Lower leg skin (tissue), 3 donors: ENCODE measurements around the gene ISM2.

Experiments
- CTCF ChIP-seq, 3 donors: fragments of 450-650 bp; IDR thresholded peaks; one replicate each; pipeline ENCODE4 v1.5.1; 2016; ENCODE audit warnings: antibody characterized with exemption in 3 of 3, mild to moderate bottlenecking in 3 of 3, moderate library complexity in 2 of 3
- POLR2A ChIP-seq, 2 donors: fragments of 450-650 bp; IDR thresholded peaks; one replicate each; pipeline ENCODE4 v1.6.1; 2016 to 2017; ENCODE audit warnings: antibody characterized with exemption in 2 of 2, mild to moderate bottlenecking in 1 of 2, moderate library complexity in 1 of 2

GRCh38 chr14:77498120-77498979, at the start of gene ISM2:
- TF ChIP-seq CTCF (IDR thresholded peaks at IDR 0.05): no peak
- no peak for TF ChIP-seq POLR2A (IDR thresholded peaks at IDR 0.05)
